Uterus (tissue), 4 donors: ENCODE results near the gene ARFRP1. TPM values are rescaled to one million over a fixed set of nuclear protein-coding genes. Genes with fewer than 3 reads are reported as not detected.
A peak's percentile ranks its signal among the peaks of the same experiment; 100 is the strongest.

Source experiments
- DNase-seq, 2 donors: peaks; one replicate each; pipeline ENCODE4 v3.0.0-alpha.2; 2019 to 2020
- H3K27ac ChIP-seq, 2 donors: fragments of 200-600 bp; sonication (generic); 1 replicate in 1 of 2; 2 replicates in 1 of 2; pipeline ENCODE4 v1.5.1; 2016 to 2018
- H3K27me3 ChIP-seq, 2 donors: fragments of 200-600 bp; sonication (generic); one replicate each; pipeline ENCODE4 v1.5.1; 2018 to 2019; ENCODE audit warnings: control low read depth in 1 of 2
- H3K36me3 ChIP-seq, 2 donors: fragments of 200-600 bp; sonication (generic); one replicate each; pipeline ENCODE4 v1.5.1; 2019; ENCODE audit warnings: control low read depth in 1 of 2
- H3K4me1 ChIP-seq, 2 donors: fragments of 200-600 bp; sonication (generic); one replicate each; pipeline ENCODE4 v1.5.1; 2018 to 2019; ENCODE audit warnings: control low read depth in 1 of 2
- H3K4me3 ChIP-seq, 2 donors: fragments of 200-600 bp; sonication (generic); 1 replicate in 1 of 2; 2 replicates in 1 of 2; pipeline ENCODE4 v1.5.1; 2018 to 2019; ENCODE audit warnings: mild to moderate bottlenecking in 1 of 2
- H3K9me3 ChIP-seq, 2 donors: fragments of 200-600 bp; sonication (generic); one replicate each; pipeline ENCODE4 v1.5.1; 2019; ENCODE audit warnings: control low read depth in 1 of 2
- CTCF ChIP-seq, 4 experiments: fragments of 200-600 bp in 2 of 4; fragments of 450-650 bp in 2 of 4; sonication (generic) in 2 of 4; IDR thresholded peaks; one replicate each; pipeline ENCODE4 v1.5.1; 2016 to 2019; ENCODE audit warnings: antibody characterized with exemption in 4 of 4, mild to moderate bottlenecking in 2 of 4, moderate library complexity in 1 of 4
- POLR2A ChIP-seq, 2 donors: fragments of 450-650 bp; IDR thresholded peaks; one replicate each; pipeline ENCODE4 v1.6.1; 2016; ENCODE audit warnings: antibody characterized with exemption in 2 of 2, mild to moderate bottlenecking in 1 of 2, moderate library complexity in 1 of 2
- intact Hi-C: fragments of 100-400 bp; cut with DNase I; formaldehyde crosslinking; loops from one replicate; pipeline ENCODE4 v1.15.1; 2023; ENCODE audit warnings: low total_unique reads
- total RNA-seq, 4 donors: library from RNA; depleted of rRNA in 3 of 4; stranded (reverse); fragments of >200 nt in 3 of 4; gene quantifications; one replicate each; pipeline versions ENCODE4 v1.1.0 to v1.2.4, GENCODE V29; 2014 to 2023
- donor health status: DM: yes; HTN: yes; CAD: no.

Gene ARFRP1
- total RNA-seq, 4 donors from 2014 or later: 26.1 to 59.8 (median 33.5) TPM

- Histone ChIP-seq H3K27ac (no peak overlapping the region), H3K9me3 (no peaks in the 10 kb centered on the region), H3K4me3 (no peak overlapping the region), H3K27me3 (no peaks in the 10 kb centered on the region), H3K4me1 (peaks cover 0 to 19% of the 10 kb centered on the region in 2 donors), H3K36me3 (no peaks in the 10 kb centered on the region)
- intact Hi-C loops: no loop called here
- no peak for DNase-seq
- TF ChIP-seq CTCF (IDR thresholded peaks at IDR 0.05): no peak
- no peak for TF ChIP-seq POLR2A (IDR thresholded peaks at IDR 0.05)
Observed at GRCh38 chr20:63743210-63743970, 35.6 kb upstream of the ARFRP1 start.

GRCh38 chr20:63742381-63743024 is 34.7 kb upstream of the ARFRP1 start:
- Histone ChIP-seq H3K27ac (peak overlapping the region in 1 of 2 donors; percentile 92), H3K27me3 (no peaks in the 10 kb centered on the region), H3K4me1 (peaks cover 0 to 28% of the 10 kb centered on the region in 2 donors), H3K4me3 (no peak overlapping the region), H3K9me3 (no peaks in the 10 kb centered on the region), H3K36me3 (no peaks in the 10 kb centered on the region)
- intact Hi-C loops: no loop called here
- no peak for DNase-seq
- no peak for TF ChIP-seq POLR2A (IDR thresholded peaks at IDR 0.05)
- TF ChIP-seq CTCF (IDR thresholded peaks at IDR 0.05): no peak

- no peaks in the 10 kb centered on the region for H3K27me3 ChIP-seq
- intact Hi-C loops: no loop called here
- H3K27ac ChIP-seq: peak overlapping the region; percentile 88 to 92
- peak in 1 of 2 donors; percentile 46 for DNase-seq
- H3K36me3 ChIP-seq: no peaks in the 10 kb centered on the region
- peaks cover 0 to 30% of the 10 kb centered on the region in 2 donors for H3K4me1 ChIP-seq
- TF ChIP-seq CTCF (IDR thresholded peaks at IDR 0.05): no peak
- no peak for TF ChIP-seq POLR2A (IDR thresholded peaks at IDR 0.05)
- H3K4me3 ChIP-seq: no peak overlapping the region
- H3K9me3 ChIP-seq: no peaks in the 10 kb centered on the region
Observed at GRCh38 chr20:63741676-63742380, 34.1 kb upstream of the ARFRP1 start.

- H3K27ac ChIP-seq: peak overlapping the region; percentile 88 to 92
- H3K4me1 ChIP-seq: peaks cover 0 to 30% of the 10 kb centered on the region in 2 donors
- peak overlapping the region; percentile 55 to 77 for H3K4me3 ChIP-seq
- H3K36me3 ChIP-seq: no peaks in the 10 kb centered on the region
- H3K27me3 ChIP-seq: no peaks in the 10 kb centered on the region
- H3K9me3 ChIP-seq: no peaks in the 10 kb centered on the region
- intact Hi-C loops: no loop called here
- no peak for DNase-seq
- TF ChIP-seq CTCF (IDR thresholded peaks at IDR 0.05) (no peak), POLR2A (IDR thresholded peaks at IDR 0.05) (no peak)
Observed at GRCh38 chr20:63741354-63741675, 33.5 kb upstream of the ARFRP1 start.
